B cell (primary cell): ENCODE results near the gene CTTN.

Experiments
- EZH2 ChIP-seq: IDR thresholded peaks from 2 replicates; pipeline ENCODE4 v1.6.1; 2012; ENCODE audit warnings: borderline replicate concordance, low read depth, mild to moderate bottlenecking, moderate library complexity, low read length; ENCODE audit not compliant: insufficient read depth, poor library complexity, severe bottlenecking
- TF ChIP-seq, protein P1 (sequence below): fragments of 200-600 bp; IDR thresholded peaks from one replicate; pipeline ENCODE4 v1.8.0; 2022; ENCODE audit warnings: antibody characterized with exemption, mild to moderate bottlenecking

- TF ChIP-seq, protein P1, sequence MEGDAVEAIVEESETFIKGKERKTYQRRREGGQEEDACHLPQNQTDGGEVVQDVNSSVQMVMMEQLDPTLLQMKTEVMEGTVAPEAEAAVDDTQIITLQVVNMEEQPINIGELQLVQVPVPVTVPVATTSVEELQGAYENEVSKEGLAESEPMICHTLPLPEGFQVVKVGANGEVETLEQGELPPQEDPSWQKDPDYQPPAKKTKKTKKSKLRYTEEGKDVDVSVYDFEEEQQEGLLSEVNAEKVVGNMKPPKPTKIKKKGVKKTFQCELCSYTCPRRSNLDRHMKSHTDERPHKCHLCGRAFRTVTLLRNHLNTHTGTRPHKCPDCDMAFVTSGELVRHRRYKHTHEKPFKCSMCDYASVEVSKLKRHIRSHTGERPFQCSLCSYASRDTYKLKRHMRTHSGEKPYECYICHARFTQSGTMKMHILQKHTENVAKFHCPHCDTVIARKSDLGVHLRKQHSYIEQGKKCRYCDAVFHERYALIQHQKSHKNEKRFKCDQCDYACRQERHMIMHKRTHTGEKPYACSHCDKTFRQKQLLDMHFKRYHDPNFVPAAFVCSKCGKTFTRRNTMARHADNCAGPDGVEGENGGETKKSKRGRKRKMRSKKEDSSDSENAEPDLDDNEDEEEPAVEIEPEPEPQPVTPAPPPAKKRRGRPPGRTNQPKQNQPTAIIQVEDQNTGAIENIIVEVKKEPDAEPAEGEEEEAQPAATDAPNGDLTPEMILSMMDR, result no peak
- no peak for TF ChIP-seq EZH2
Measured at GRCh38 chr11:70402016-70402415, 3.7 kb downstream of the CTTN start.
